ENCODE data around the gene RYR1.

DNA sequence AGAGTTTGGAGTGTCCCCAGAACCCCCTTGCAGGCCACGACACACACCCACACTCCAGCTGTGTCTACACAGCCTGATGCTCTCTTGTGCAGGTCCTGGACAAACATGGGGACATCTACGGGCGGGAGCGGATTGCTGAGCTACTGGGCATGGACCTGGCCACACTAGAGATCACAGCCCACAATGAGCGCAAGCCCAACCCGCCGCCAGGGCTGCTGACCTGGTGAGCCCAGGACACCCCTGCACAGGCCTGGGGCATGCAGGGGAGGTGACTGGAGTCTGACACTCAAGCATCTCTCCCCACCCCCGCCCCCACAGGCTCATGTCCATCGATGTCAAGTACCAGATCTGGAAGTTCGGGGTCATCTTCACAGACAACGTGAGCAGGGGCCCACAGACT is 144.3 kb downstream of the RYR1 start:
- TF ChIP-seq, protein P1, sequence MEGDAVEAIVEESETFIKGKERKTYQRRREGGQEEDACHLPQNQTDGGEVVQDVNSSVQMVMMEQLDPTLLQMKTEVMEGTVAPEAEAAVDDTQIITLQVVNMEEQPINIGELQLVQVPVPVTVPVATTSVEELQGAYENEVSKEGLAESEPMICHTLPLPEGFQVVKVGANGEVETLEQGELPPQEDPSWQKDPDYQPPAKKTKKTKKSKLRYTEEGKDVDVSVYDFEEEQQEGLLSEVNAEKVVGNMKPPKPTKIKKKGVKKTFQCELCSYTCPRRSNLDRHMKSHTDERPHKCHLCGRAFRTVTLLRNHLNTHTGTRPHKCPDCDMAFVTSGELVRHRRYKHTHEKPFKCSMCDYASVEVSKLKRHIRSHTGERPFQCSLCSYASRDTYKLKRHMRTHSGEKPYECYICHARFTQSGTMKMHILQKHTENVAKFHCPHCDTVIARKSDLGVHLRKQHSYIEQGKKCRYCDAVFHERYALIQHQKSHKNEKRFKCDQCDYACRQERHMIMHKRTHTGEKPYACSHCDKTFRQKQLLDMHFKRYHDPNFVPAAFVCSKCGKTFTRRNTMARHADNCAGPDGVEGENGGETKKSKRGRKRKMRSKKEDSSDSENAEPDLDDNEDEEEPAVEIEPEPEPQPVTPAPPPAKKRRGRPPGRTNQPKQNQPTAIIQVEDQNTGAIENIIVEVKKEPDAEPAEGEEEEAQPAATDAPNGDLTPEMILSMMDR (IDR thresholded peaks at IDR 0.05; ENCODE audit: poor library complexity): no peak
- TF ChIP-seq EZH2 (IDR thresholded peaks at IDR 0.05; ENCODE audit: borderline replicate concordance) (no peak), EZH2phosphoT487 (IDR thresholded peaks at IDR 0.05; ENCODE audit: low read depth, severe bottlenecking, unreplicated experiment) (no peak)

All from hepatocyte (in vitro differentiated cells).